Psoas muscle (tissue), 8 donors: ENCODE results near the gene PLEKHN1. TPM values are rescaled to one million over a fixed set of nuclear protein-coding genes. Genes with fewer than 3 reads are reported as not detected.

ENCODE experiments used
- ATAC-seq, 4 donors: fragments of 200-7000 bp; cut with Tn5 transposase; one replicate each; pipeline ENCODE4 v1.9.1; 2020; ENCODE audit warnings: moderate library complexity in 3 of 4, mild to moderate bottlenecking in 2 of 4
- DNase-seq, 2 donors: peaks; one replicate each; pipeline ENCODE4 v3.0.0-alpha.2; 2020
- H3K27ac ChIP-seq: fragments of 200-600 bp; one replicate; pipeline ENCODE4 v1.8.0; 2022
- H3K27me3 ChIP-seq, 3 donors: fragments of 200-600 bp in 1 of 3; one replicate each; pipeline versions ENCODE4 v1.6.1 to v1.8.0; 2013 to 2022; ENCODE audit warnings: low read length in 2 of 3, mild to moderate bottlenecking in 2 of 3, moderate library complexity in 1 of 3; ENCODE audit not compliant: insufficient read depth in 3 of 3
- H3K36me3 ChIP-seq, 2 donors: fragments of 200-600 bp in 1 of 2; one replicate each; pipeline versions ENCODE4 v1.6.1 to v1.8.0; 2013 to 2022; ENCODE audit warnings: low read depth in 1 of 2, mild to moderate bottlenecking in 1 of 2, moderate library complexity in 1 of 2; ENCODE audit not compliant: insufficient read depth in 1 of 2
- H3K4me1 ChIP-seq: fragments of 200-600 bp; one replicate; pipeline ENCODE4 v1.8.0; 2022
- H3K4me3 ChIP-seq: fragments of 200-600 bp; one replicate; pipeline ENCODE4 v1.8.0; 2022; ENCODE audit warnings: mild to moderate bottlenecking
- H3K9me3 ChIP-seq: fragments of 200-600 bp; one replicate; pipeline ENCODE4 v1.8.0; 2022
- CTCF ChIP-seq: fragments of 200-600 bp; IDR thresholded peaks from one replicate; pipeline ENCODE4 v1.8.0; 2022; ENCODE audit warnings: antibody characterized with exemption
- WGBS, 3 donors: extraction: QIAGEN DNeasy Blood & Tissue Kit; methylation state at CpG; one replicate each; pipeline versions ENCODE4 v1.1.6 to v1.1.7; 2013; 5-methylcytosine and 5-hydroxymethylcytosine counted together
- intact Hi-C, 2 donors: fragments of 100-400 bp; cut with DNase I; formaldehyde crosslinking; loops; one replicate each; pipeline versions ENCODE4 v1.11.0 to v1.14.2; 2022
- polyA plus RNA-seq, 3 donors: library from polyadenylated mRNA; stranded (reverse); fragments of 200-250 nt; gene quantifications; one replicate each; pipeline ENCODE4 v1.2.3, GENCODE V29; 2013
- total RNA-seq, 4 donors: library from RNA; stranded (reverse); fragmentation: NEBNext Ultra II Directional in 2 of 4; extraction: Animal tissue kit (Norgen Biotek cat#: 25700) in 2 of 4; gene quantifications; one replicate each; pipeline versions ENCODE4 v1.2.1 to v1.2.4, GENCODE V29; 2021 to 2023
- donor health status: healthy with polysubstance abuse.
- donor health status: DM: no; HTN: no; CAD: no; lungs with moderate emphysema.
- donor health status: Bipolar disorder and iron deficiency.
- donor health status: healthy.
- donor health status: DM: yes; HTN: yes; CAD: no.
- donor health status: DM: no; HTN: no; CAD: no.
- donor health status: DM: no; HTN: no; CAD: no.
- donor health status: DM: yes; HTN: yes; CAD: no.

PLEKHN1 gene
- total and polyA plus RNA-seq, 7 donors = 0.03 TPM; not detected in 6

DNA sequence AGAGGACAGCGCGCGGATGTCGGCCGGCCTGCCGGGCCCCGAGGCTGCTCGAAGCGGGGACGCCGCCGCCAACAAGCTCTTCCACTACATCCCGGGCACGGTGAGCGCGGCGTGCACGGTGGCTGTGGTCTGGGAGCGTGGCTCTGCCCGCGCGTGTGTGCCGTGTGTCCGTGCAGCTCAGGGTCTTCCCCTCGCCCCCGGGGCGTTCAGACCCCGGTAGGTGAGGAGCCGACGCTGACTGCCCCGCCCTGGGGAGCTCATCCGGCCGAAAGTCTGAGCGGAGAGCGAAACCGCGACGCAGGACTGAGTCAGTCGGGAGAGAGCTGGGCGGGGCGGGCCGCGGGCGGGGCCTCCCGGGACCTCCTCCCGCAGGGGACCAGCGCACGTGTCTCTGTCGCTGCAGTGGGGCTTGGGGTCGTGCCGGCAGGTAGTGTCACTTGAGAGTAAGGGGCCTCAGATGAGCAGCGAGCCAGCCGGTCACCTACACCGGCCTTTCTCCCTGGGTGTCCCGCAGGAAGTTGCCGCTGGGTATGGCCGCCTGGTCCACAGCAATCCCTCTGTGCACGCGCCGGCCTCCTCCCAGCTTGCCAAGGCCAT is 520 bp downstream of the PLEKHN1 start:
- intact Hi-C loops = no loop called here
- H3K27ac ChIP-seq = no peak overlapping the region

GRCh38 chr1:967466-968343 is 1.4 kb downstream of the PLEKHN1 start:
- WGBS, 3 donors = 56 to 62% (median 61%) methylated on average over 22 to 23 of the region's 23 CpGs
- peaks cover 0 to 35% (median 5%) of the 10 kb centered on the region in 3 donors for H3K27me3 ChIP-seq
- no peak overlapping the region for H3K4me3 ChIP-seq

More for the DNA sequence above, 520 bp downstream of the PLEKHN1 start:
- Histone ChIP-seq H3K27me3 (peaks cover 0 to 35% (median 5%) of the 10 kb centered on the region in 3 donors), H3K4me1 (peaks cover 16% of the 10 kb centered on the region), H3K9me3 (no peaks in the 10 kb centered on the region), H3K36me3 (peaks cover 0 to 12% of the 10 kb centered on the region in 2 donors), H3K4me3 (peak overlapping the region; percentile 73)
- no peak for TF ChIP-seq CTCF
- peak; percentile 75 to 82 for DNase-seq
- 0 to 1% (median 1%) methylated on average over 40 to 60 of the region's 60 CpGs for WGBS, 3 donors
- peak; percentile 67 to 78 (median 74) for ATAC-seq

GRCh38 chr1:969260-969855 is 3.1 kb downstream of the PLEKHN1 start:
- H3K27me3 ChIP-seq = peaks cover 0 to 41% (median 5%) of the 10 kb centered on the region in 3 donors

More at GRCh38 chr1:967466-968343, 1.4 kb downstream of the PLEKHN1 start:
- intact Hi-C loops = no loop called here
- Histone ChIP-seq H3K36me3 (peaks cover 0 to 5% of the 10 kb centered on the region in 2 donors), H3K27ac (no peak overlapping the region), H3K9me3 (no peaks in the 10 kb centered on the region), H3K4me1 (peaks cover 16% of the 10 kb centered on the region)
- ATAC-seq (no peak), DNase-seq (peak; percentile 12 to 50)
- TF ChIP-seq CTCF = no peak

More at GRCh38 chr1:969260-969855, 3.1 kb downstream of the PLEKHN1 start:
- Histone ChIP-seq H3K36me3 (no peaks in the 10 kb centered on the region), H3K4me1 (peaks cover 16% of the 10 kb centered on the region), H3K9me3 (no peaks in the 10 kb centered on the region), H3K27ac (no peak overlapping the region), H3K4me3 (no peak overlapping the region)
- ATAC-seq (no peak), DNase-seq (no peak)
- no peak for TF ChIP-seq CTCF
- intact Hi-C loops = no loop called here
- WGBS, 3 donors = 77 to 84% (median 79%) methylated on average over 15 of the region's 15 CpGs
